ENCODE results near the gene ZNF672.

The ZNF672 gene

DNA sequence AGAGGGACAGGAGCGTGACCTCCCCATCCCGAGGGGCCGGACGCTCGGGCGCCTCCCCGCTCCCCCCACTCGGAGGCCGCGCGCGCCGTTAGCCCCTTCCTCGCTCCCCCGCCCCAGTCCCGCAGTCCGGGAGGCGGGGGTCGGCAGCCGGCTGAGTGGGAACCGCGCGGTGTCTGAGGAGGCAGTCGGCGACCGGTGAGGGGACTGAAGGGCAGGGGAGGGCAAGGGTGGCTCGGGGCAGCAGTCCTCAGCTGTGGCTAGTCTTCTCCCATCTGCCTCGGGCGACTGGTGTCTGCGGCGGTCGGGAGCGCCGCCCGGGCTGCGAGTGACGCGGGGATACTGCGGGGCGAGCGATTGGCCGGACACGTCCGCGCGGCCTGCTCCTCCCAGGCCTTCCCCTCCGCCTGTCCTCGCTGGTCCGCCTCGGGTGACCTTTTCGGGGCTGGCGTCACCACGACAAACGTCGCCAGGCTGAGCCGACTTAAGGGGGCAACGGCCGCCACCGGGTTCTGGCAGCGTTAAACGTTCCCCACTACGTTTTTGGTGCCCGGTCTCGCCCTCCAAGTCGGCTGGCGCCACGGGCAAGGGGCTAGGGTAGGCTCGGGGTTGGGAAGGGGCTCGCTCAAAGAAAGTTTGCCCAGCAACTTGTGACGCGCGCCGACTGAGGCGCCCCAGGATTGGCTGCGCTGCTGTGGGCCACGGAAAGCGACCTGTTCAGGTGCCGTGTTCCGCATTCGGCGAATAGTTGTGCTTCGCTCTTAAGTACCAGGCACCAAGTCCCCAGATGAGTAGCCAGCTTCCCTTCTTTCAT, 538 bp downstream of the ZNF672 start:
- DNase-seq = peak; percentile 91

DNA sequence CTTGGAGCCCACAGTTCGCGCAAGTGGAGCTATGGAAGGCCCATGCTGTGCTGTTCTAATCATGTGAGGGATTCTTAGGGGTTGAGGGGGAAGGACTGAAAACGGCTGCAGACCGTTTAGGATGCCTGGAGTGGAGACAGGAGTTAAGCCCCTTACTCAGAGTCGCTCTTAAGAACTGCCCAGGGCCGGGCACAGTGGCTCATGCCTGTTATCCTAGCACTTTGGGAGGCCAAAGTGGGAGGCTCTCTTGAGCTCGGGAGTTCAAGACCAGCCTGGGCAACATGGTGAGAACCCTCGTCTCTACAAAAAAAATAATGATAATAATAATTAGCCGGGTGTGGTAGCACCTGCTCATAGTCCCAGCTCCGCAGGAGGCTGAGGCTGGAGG, 1.1 kb downstream of the ZNF672 start:
- no peak for DNase-seq

DNA sequence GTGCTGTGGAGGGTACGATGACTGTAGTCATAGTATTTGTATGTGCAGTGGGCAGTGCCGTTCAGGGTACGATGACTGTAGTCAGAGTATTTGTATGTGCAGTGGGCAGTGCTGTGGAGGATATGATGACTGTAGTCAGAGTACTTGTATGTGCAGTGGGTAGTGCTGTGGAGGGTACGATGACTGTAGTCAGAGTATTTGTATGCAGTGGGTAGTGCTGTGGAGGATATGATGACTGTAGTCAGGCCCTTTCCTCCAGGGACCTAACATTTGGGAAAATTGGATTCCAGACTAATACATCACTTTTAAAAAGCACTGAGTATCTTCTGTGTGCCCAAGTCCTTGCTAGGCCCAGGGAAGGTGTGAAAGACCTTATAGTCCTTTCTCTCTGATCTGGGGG, 2.9 kb downstream of the ZNF672 start:
- DNase-seq = no peak

DNA sequence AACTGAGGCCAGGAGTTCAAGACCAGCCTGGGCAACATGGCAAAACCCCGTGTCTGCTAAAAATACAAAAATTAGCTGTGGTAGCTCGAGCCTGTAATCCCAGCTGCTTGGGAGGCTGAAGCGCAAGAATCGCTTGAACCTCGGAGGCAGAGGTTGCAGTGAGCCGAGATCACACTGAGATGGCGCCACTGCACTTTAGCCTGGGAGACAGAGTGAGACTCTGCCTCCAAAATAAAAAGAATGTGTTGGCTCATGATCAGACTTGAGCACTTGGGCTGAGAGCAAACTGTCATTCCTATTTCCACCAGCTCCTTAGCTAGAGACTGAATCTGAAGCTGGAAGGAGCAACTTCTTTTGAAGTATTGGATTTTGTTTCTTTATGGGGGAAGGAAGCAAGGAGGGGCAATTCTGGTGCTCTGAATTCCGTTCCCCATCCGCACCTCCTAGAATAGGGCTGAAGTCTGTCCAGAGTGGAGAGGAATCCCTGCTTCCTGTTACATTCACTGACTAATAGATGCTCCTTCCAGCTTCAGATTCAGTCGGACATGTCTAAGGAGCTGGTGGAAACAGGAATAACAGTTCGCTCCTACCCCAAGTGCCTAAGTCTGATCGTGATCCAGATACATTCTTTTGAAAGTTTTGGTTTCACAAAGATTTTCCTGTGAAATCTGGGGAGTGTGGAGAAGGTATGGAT, 3.8 kb downstream of the ZNF672 start:
- peak; percentile 64 for DNase-seq

DNA sequence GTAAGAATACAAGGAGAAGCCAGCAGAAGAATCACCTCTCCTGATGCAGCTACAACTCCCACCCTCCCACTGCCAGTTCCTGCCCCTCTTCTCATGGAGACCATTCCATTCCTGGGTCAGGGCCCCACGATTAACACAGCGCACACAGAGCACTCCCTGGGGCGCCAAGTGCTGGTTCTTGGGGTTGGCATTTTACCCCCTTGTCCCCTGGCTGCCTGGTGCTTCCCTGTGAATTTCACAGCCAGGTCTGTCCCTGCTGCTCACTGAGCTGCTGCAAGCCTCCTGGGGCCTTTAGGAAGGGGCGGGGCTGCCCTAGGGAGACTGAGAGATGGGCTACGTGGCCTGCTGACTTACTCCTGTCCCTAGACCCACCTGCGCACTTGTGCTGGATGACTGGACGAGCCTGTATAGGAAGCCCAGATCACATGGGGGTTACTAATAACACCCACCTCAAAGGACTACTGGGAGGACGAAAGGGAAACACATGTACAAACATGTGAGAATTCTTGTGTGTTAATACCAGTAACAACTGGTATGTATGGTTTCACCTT, 4.8 kb downstream of the ZNF672 start:
- no peak for DNase-seq

DNA sequence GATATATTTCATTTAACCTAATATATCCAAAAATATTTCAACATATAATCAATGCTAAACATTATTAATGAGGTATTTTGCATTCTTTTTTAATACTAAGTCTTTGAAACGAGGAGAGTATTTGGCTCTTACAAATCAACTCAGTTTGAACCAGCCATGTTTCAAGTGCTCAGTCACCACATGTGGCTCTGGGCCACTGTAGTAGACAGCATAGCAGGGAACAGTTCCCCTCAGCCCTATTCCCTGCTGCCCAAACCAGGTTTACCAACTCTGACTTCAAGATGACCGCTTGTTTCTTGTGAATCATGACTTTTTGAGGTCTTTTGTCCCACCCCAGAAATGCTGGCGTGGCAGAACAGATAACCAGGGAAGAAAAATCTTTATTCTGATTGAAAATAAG, 5.7 kb downstream of the ZNF672 start:
- DNase-seq = no peak

DNA sequence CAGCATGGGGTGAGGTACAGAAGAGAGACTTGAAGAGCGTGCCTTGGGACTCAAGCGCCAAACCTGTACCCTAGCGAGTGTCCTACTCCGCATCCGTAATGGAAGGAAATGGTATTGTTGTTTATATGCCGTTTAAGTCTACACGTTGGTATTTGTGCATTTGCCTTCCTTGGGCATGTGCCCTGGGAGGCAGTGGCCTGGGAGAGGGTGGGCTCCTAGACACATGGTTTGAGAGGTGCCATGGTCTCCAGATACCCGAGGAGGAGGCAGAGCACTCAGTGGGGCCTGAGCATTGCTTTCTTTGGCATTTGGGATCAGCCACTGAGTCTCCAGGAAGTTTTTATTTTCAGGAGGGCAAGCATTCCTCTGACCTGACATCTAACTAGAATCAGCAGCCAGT, 6.5 kb downstream of the ZNF672 start:
- no peak for DNase-seq

DNA sequence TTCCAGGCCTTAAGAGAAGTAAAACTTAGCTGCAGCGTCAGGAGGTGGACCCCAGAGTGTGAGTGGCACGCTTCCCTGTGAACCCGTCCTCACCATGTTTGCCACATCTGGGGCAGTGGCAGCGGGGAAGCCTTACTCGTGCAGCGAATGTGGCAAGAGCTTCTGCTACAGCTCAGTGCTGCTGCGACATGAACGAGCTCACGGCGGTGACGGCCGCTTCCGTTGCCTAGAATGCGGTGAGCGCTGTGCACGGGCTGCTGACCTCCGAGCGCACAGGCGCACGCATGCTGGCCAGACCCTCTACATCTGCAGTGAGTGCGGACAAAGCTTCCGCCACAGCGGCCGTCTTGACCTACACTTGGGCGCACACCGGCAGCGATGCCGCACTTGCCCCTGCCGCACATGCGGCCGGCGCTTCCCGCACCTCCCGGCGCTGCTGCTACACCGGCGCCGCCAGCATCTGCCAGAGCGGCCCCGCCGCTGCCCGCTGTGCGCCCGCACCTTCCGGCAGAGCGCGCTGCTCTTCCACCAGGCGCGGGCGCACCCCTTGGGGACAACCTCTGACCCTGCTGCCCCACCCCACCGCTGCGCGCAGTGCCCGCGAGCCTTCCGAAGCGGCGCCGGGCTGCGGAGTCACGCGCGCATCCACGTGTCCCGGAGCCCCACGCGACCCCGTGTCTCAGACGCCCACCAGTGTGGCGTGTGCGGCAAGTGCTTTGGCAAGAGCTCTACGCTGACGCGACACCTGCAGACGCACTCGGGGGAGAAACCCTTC, 9.3 kb downstream of the ZNF672 start:
- no peak for DNase-seq

DNA sequence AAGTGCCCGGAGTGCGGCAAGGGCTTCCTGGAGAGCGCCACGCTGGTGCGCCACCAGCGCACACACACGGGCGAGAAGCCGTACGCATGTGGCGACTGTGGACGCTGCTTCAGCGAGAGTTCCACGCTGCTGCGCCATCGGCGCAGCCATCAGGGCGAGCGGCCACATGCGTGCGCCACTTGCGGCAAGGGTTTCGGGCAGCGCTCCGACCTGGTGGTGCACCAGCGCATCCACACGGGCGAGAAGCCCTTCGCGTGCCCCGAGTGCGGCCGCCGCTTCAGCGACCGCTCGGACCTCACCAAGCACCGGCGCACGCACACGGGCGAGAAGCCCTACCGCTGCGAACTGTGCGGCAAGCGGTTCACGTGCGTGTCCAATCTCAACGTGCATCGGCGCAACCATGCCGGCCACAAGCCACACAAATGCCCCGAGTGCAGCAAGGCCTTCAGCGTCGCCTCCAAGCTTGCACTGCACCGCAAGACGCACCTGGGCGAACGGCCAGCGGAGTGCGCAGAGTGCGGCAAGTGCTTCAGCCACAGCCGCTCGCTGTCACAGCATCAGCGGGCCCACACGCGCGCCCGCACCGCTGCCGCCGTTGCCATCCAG, 10.0 kb downstream of the ZNF672 start:
- DNase-seq = no peak

DNA sequence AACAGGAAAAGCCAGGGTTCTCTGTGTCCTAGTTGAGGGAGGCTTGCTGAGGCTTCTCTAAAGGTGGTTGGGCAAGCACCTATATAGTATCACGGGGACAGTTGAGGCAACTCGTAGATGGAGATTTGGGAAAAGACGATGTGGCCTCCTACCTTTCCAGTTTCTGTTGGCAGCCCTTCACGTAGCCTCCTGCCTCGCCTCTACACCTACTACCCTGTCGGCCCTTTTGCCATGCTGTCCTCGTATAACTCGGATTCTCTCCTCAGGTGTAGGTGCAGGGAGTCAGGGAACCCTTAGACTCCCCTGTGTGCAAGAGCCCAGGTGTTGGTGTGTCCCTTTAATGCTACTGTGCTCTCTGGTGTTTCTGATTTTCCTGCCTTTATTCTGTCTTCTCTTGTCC, 10.6 kb downstream of the ZNF672 start:
- no peak for DNase-seq

DNA sequence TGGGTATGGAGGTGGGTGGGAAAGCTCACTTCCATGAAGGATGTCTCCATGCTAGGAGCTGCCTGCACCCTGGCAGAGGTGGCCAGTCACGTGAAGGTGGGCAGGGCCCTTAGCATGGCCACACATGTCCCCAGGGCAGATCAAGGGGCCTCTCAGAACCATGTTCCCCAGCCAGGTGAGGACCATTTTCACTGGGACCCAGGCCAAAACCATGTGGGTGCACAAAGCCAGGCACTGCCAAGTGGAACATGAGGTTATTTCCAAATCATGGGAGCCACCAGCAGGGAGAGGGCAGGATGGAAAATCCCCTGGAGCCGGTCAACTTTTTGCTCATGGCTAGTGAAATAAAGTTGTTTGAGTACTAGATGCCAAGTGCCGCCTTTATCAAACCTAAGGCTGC, 11.1 kb downstream of the ZNF672 start:
- DNase-seq = no peak

DNA sequence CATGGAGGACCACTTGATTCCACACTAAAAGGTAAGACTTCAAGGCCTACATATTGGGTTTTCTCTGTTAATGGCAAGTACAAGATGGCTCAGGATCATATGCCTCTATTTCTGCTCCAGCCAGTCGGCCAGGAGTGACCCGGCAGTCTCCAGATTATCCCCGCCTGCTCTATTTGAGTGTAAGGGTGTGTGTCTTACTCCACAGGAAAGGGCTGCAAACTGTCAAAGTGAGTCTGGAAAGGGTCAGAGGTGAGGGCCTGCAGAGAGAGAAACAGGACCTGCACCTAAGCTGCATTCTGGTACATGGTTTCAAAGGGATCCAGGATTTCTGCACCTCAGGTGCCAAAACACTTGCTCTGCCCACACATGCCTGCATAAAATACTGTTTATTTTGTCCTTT, 11.6 kb downstream of the ZNF672 start:
- DNase-seq = no peak

DNA sequence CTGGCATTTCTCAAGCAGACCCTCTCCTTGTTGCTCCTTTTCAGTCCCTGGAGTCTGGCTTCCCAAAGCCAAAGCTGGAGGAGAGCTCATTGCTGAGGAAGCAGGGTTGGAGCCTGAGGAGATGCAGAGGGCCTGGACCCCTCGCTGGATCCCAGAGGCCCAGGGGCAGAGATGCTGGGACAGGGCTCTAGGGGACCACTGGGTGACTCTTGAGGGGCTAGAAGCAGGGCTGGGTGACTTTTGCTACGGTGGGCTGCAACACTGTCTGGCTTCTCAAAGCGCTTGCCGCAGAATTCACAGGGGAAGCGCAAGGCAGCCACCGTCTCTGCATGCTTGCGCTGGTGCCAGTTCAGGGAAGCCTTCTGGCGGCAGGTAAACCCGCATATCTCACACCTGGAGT, 12.1 kb downstream of the ZNF672 start:
- DNase-seq = no peak

DNA sequence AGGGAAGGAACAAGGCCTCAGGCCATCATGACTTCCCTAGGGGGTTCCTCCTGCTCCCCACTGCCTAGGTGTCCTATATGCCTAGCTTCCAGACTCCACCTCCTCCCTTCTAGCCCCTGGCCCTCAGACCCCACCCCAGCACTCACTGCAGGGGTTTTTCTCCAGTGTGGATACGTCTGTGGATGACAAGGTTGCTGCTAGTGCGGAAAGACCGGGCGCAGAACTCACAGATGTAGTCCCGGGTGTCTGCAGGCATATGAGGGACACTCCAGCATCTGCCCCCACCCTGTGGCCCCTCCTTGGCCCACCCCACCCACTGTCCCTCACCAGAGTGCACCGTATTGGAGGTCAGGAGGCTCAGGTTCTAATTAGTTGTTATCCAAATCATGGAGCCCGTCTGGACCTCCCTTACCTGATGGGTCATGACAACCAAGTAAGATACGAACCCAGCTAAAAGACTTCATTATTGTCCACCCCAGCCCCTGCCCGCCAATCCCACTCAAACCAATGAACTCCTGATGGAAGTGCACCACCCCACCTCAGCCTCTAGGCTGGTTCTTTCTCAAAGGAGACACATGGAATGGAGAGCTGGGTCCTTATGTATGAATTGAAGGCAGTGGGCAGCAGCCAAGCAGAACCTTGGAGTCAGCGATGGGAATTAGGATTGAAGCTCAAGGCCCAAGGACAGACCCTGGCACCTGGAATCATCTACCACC, 12.7 kb downstream of the ZNF672 start:
- DNase-seq = no peak

DNA sequence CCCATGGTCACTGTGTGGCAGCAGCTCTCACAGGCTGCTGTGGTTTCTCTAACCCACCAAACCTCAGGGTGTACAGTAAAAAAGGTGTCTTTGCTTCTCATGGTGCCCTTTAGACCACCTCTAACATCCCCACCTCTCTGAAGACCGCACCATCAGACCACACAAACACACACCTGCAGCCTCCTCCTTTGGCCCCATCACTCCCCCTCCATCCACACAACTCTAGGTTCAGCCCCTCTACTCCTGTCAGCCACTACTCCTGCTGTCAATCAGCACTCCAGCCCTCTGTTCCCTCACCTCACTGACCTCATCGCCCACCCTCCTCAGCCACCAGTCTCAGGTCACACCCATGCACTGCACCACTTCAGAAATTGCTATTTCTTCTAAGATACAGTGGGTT, 13.4 kb downstream of the ZNF672 start:
- no peak for DNase-seq

DNA sequence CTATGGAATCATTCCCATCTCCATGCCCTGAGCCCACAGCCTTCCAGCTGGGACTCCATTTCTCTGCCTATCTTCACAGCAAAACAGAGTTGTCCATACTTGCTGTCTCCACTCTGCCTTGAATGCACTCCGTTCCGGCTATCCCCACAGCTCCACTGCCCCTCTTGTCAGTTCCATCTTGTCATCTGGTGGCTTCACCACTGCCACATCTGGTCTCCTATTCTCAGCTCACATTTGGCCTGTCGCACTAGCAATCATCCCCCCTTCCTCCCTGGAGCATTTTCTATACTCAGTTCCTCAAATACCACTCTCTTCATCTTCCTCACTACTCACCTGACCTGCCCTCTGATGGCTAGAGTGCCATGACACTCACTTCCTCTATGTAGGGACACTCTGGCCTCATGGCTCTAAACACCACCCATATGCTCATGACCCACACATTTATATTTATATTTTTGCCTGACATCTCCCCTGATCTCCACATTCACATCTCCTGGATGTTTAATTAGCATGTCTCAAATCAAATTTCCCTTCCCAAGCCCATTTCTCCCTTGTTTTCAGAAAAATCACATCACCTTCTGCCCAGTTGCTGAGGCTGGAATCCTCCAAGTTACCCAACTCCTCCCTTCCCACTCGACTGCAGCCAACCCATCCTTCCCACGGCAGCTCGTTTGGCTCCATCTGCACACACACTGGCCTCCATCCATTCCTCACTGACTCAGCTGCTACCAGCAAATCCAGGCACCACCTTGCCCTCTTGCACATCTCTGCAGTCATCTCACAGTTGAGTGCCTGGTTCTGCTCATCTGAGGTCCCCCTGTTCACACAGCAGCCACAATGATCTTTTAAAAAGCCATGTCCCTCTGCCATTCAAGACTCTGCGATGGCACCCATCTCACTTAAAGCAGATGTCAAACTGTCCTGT, 14.7 kb downstream of the ZNF672 start:
- no peak for DNase-seq

DNA sequence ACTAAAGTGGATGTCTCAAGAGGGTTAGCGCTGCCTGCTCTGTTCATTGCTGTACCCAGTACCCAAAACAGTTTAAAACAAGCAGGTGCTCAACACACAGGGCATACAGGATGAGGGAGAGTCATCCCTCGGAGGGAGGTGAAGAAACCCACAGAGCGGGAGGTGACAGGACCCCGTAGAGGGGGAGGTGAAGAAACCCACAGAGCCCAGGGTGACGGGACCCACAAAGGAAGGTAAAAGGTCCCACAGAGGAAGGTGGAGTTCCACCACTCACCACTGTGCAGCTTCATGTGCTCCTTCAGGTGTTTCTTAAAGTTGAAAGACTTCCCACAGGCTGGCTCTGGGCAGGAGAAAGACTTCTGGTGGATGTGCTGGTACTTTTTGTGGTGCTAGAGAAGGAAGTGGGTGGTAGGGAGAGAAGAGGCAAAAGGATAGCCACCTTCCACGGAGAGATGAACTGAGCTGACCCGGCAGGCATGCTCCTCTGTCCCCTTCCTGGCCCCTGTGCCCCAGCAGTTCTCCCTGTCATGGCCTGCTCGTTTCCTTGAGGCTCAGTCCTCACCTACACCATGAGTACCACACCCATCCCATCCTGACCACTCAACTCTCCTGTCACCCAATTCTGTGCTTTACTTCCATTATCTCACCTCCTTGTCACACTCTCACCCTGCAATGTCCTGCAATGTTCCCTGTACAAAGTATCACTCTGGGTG, 15.8 kb downstream of the ZNF672 start:
- peak; percentile 61 for DNase-seq

DNA sequence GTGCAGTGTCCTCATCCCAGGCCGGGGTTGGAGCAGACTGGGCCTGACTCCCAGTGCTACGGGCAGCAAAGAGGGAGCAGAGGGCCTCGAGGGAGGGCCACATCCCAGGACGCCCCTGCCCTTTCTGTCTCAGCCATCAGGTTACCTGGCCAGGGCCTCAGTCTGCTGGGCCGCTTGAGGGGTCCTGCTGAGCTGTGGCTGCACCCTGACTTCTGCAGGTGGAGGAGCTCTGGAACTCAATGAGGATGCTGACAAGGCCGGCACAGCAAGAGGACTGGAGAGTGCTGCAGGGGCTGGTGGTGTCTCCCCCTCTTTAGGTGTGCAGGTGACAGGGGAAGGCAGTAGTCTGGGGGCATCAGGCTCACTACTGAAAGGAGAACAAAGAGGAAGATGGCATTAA, 17.6 kb downstream of the ZNF672 start:
- no peak for DNase-seq

DNA sequence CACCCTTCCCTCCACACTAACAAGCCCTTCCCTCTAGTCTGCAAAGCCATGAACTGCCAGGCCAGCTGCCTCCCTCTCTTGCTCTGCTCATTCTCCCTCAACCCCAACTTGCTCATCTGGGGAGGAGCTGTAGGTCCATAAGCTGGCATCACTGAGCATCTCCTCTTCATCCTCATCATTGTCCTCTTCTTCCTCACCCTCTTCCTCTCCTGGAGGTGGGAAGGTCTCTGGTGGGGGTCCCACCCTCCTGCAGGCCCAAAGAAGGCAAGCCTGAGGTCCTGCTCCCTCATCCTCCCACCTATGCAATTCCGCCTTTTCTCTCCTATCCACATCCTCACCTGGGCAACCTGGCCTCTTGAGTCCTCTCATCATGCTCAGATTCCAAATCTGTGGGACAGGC, 18.2 kb downstream of the ZNF672 start:
- no peak for DNase-seq

DNA sequence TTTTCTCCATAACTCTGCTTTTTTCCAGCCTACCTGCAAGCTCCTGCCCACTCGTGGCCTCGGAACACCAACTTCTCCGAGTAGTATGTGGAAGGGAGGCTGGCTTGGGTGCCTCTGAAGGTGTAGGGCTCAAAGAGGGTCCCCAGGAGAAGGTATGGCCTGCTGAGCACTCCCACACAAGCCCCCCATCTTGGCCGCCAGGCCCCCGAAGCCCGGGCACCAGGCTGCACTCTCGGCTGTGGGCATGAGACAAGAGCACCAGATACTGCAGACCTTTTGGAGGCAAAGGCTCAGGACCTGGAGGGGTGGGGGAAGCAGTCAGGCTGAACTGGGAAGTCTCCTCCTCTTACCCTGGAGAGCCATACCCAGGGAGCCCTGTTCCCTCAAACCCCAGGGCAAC, 19.2 kb downstream of the ZNF672 start:
- no peak for DNase-seq

DNA sequence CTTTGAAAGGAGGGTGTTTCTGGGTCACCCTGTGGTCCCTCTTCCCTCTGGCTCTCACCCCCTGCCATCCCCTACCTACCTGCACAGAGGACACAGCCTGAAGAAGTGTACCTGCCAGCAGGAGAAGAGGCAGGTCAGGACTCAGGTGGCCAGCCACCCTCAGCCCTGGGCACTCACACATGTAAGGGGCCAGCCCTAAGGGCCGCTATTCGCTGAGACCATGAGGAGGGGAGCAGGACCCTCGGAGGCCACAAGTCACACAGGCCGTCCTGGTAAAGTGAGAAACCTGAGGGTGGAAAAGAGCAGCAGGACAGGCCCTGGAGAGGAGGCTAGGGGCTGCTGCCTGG, 19.7 kb downstream of the ZNF672 start:
- DNase-seq = no peak

Measured in CD4-positive, alpha-beta T cell treated with Interleukin-10 for 1 hour (primary cell).